Astrocyte (in vitro differentiated cells and primary cell): ENCODE data around the gene FCN2.

ENCODE experiments used
- EZH2 ChIP-seq: IDR thresholded peaks from 2 replicates; pipeline ENCODE4 v1.6.1; 2012; ENCODE audit warnings: mild to moderate bottlenecking, low read length, inconsistent platforms; ENCODE audit not compliant: insufficient read depth
- TF ChIP-seq, protein P1 (sequence below): IDR thresholded peaks from 2 replicates; pipeline ENCODE4 v1.5.1; 2011; ENCODE audit warnings: low read depth, mild to moderate bottlenecking, inconsistent platforms, low read length, moderate library complexity; ENCODE audit not compliant: insufficient read depth

DNA sequence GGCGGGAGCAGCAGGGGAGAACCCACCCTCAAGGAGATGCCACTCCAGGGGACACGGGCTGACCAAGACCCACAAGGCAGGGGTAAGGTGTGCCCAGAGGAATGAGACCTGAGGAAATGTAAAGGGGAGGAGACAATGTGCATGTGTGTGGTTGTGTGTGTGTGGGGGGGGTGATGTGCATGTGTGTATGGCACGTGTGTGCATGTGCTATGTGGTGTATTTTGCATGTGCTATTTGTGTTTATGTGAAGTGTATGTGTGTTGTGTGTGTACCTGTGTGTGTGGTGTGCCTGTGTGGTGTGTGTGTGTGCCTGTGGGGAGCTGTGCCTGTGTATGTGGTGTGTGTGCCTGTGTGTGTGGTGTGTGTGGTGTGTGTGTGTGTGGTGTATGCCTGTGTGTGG, 33.5 kb upstream of the FCN2 start:
- no peak for TF ChIP-seq EZH2
- TF ChIP-seq, protein P1, sequence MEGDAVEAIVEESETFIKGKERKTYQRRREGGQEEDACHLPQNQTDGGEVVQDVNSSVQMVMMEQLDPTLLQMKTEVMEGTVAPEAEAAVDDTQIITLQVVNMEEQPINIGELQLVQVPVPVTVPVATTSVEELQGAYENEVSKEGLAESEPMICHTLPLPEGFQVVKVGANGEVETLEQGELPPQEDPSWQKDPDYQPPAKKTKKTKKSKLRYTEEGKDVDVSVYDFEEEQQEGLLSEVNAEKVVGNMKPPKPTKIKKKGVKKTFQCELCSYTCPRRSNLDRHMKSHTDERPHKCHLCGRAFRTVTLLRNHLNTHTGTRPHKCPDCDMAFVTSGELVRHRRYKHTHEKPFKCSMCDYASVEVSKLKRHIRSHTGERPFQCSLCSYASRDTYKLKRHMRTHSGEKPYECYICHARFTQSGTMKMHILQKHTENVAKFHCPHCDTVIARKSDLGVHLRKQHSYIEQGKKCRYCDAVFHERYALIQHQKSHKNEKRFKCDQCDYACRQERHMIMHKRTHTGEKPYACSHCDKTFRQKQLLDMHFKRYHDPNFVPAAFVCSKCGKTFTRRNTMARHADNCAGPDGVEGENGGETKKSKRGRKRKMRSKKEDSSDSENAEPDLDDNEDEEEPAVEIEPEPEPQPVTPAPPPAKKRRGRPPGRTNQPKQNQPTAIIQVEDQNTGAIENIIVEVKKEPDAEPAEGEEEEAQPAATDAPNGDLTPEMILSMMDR = no peak
